GM10248 (cell line): ENCODE results near the gene VCAN.

Experiments
- CTCF ChIA-PET: fragments of 300-600 bp; sonication (Branson Sonifier 250); formaldehyde crosslinking; extraction: SDS; loops from one replicate; lab custom pipeline; 2021; ENCODE audit warnings: antibody characterized with exemption; lab: Yijun Ruan, JAX
- POLR2A ChIA-PET: fragments of 350-650 bp; sonication (Branson Sonifier 250); formaldehyde crosslinking; extraction: SDS; loops from one replicate; lab custom pipeline; 2020; ENCODE audit warnings: antibody characterized with exemption; lab: Yijun Ruan, JAX
- DNase-seq: peaks from one replicate; pipeline ENCODE4 v3.0.0; 2012; ENCODE audit errors: extremely low spot score
- TF ChIP-seq, protein P1 (sequence below): IDR thresholded peaks from 2 replicates; pipeline ENCODE4 v1.5.1; 2012; ENCODE audit warnings: mild to moderate bottlenecking, low read depth; ENCODE audit errors: extremely low read depth, missing control alignments, control extremely low read depth

VCAN gene

DNA sequence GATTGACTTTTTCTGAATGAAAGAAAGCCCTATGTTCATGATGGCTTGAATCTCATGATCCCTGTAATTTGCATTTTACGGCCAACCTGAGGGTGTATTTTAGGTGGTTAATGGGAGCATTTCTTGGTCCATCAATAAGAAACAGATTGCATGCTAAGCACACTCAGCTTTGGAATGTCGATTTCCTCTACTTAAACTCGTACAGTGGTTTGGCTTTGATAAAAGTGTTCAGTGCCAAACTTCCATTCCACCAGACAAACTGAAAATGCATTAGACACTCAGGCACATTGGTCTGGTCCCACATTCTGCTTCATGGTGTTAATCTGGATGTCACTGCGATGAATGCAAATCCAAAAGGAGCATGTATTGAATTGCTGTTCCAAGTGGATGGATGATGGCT is 77.0 kb downstream of the VCAN start:
- ChIA-PET CTCF (interaction anchor here (1.0 to 1.6 kb wide), 3 partner anchors 11 to 12 kb away, joined by 3 to 5 read pairs (median 3); no protein-coding TSS in a partner anchor), POLR2A (no interaction called here)
- TF ChIP-seq, protein P1, sequence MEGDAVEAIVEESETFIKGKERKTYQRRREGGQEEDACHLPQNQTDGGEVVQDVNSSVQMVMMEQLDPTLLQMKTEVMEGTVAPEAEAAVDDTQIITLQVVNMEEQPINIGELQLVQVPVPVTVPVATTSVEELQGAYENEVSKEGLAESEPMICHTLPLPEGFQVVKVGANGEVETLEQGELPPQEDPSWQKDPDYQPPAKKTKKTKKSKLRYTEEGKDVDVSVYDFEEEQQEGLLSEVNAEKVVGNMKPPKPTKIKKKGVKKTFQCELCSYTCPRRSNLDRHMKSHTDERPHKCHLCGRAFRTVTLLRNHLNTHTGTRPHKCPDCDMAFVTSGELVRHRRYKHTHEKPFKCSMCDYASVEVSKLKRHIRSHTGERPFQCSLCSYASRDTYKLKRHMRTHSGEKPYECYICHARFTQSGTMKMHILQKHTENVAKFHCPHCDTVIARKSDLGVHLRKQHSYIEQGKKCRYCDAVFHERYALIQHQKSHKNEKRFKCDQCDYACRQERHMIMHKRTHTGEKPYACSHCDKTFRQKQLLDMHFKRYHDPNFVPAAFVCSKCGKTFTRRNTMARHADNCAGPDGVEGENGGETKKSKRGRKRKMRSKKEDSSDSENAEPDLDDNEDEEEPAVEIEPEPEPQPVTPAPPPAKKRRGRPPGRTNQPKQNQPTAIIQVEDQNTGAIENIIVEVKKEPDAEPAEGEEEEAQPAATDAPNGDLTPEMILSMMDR: no peak
- no peak for DNase-seq

DNA sequence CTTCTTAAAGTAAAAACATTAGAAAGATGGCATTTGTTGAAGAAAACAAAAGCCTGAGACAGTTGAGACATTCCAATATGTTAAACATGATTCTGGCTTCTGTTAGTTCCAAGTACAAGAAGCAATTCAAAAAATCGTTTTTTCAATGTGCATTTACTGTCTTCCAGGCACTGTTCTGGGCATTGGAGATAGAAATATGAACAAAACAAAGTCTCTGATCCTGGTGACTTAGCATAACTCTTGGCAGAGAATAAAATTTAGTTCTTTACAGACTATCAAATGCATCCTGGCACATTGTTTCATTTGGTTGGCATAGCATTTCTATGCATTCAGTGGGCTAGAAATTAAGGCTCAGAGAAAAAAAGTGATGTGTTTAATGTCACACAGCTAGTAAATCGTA is 77.5 kb downstream of the VCAN start:
- TF ChIP-seq, protein P1: no peak
- CTCF ChIA-PET: no interaction called here
- no peak for DNase-seq
- POLR2A ChIA-PET: no interaction called here

DNA sequence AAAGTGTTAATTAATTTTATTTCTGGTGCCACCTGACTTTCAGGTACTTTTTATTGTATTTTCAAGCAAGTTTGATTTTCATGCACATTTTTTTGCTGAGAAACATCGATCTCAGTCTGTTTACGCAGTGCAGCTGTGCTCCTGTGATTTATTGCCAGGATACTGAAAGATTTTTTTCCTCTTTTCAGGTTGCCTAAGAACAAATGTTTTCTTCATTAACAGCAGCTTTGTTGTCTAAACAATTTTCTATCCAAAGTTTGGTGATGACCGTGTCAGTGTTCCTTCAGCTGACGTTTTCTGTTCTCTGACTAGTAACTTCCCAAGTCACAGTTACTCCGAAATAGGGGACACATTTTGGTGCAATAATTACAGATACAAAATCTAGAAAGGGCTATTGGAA is 78.1 kb downstream of the VCAN start:
- TF ChIP-seq, protein P1: no peak
- DNase-seq: no peak
- CTCF ChIA-PET: interaction anchor here (1.0 kb wide), 1 partner anchor 1198 kb away, joined by 3 read pairs; no protein-coding TSS in a partner anchor
- POLR2A ChIA-PET: no interaction called here

DNA sequence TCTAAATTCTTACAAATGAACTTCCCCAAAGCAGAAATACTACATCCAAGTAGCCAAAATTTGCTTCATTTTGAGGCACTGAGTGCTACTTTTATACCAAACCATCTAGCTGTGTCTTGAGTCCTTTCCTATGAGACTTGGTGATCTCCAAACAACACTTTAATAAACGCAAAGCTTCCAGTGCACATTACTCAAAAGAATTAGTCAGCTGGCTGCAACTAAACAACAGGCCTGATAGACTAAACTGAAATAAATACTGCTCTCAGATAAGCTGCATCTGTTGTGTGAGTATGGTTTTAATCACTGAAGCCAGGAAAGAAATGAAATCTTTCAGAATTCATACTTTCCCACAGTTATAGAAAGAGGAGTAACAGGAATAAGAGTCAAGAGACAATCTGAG is 80.3 kb downstream of the VCAN start:
- TF ChIP-seq, protein P1: no peak
- ChIA-PET POLR2A (no interaction called here), CTCF (interaction anchor here (1.4 to 2.7 kb wide), 4 partner anchors 9 to 24 kb away, joined by 3 to 14 read pairs (median 4); no protein-coding TSS in a partner anchor)
- no peak for DNase-seq

DNA sequence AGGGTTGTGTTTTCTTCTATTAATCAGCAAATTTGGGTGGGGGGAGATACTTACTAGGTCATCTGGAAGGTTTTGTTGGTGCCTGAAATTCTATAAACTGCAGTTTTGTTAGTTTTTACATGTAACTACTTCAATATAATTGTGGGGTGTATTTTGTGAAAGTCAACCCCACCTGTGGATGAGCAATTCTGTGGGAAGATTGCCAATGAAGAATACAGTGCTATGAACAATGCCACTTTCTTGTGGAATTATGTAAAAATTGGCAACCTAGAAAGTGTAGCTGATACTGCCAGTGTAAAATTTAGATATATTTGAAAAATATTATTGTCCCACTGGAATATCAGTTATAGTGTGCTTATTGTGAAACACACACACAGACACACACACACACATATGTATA is 80.7 kb downstream of the VCAN start:
- TF ChIP-seq, protein P1: no peak
- POLR2A ChIA-PET: no interaction called here
- no peak for DNase-seq
- CTCF ChIA-PET: interaction anchor here (1.4 to 2.7 kb wide), 4 partner anchors 9 to 24 kb away, joined by 3 to 14 read pairs (median 4); no protein-coding TSS in a partner anchor

DNA sequence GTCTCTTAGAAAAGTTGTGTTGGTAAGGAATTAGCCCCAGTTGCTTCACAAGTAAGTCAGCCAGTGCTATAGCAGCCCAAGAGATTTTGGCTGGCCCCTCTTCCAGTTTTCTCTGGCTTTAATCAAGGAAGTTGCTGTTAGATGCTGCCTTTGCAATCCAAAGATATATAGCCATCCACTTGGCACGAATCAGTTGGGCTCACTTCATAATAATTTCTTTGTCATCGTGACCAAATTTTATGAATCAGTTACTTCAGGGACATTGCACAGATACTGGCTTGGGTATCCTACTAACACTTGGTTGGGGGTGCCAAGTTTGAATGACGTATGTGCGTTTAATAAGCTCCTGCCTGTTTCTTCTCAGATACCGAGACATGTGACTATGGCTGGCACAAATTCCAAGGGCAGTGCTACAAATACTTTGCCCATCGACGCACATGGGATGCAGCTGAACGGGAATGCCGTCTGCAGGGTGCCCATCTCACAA is 81.5 kb downstream of the VCAN start:
- DNase-seq: no peak
- ChIA-PET POLR2A (no interaction called here), CTCF (interaction anchor here (1.0 to 2.7 kb wide), 5 partner anchors 10 to 25 kb away, joined by 3 to 14 read pairs (median 3); no protein-coding TSS in a partner anchor)
- TF ChIP-seq, protein P1: no peak
